ENCODE measurements around the gene OTUD1.

The OTUD1 gene

DNA sequence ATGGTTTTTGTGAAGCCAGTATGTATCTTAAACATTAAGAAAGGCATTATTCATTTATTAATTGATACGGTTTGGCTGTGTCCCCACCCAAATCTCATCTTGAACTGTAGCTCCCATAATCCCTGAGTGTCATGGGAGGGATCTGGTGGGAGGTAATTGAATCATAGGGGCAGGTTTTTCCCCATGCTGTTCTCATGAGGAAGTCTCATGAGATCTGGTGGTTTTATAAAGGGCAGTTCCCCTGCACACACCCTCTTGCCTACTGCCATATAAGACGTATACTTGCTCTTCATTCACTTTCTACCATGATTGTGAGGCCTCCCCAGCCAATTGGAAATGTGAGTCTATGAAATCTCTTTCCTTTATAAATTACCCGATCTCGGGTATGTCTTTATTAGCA lies 28.1 kb downstream of the OTUD1 start:
- in situ Hi-C loops (cut with HindIII; ENCODE audit: low sequenced_read_pairs) = no loop called here

- in situ Hi-C loops (cut with HindIII; ENCODE audit: low sequenced_read_pairs) = no loop called here
These were observed 28.7 kb downstream of the OTUD1 start for GRCh38 chr10:23467548-23467947.

- in situ Hi-C loops (cut with HindIII; ENCODE audit: low sequenced_read_pairs) = no loop called here
These were observed 30.8 kb downstream of the OTUD1 start for GRCh38 chr10:23469596-23470237.

DNA sequence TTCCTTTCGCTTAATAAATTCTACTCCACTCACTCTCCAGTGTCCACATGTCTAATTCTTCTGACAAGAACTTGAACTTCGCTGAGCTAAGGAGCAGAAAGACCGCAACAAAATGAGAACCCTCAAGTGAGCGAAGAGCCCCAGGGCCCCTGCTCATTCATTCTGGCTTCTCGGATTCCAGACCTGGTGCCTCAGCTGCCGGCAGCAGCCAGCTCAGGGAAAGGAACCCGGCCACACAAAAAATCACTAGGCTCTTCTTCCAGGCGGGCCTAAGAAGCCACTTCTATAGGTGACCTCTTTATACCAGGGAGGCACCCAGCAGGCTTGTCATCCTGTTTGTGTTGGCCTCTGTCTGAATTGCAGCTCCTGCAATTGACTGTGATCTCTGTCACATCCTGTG lies 33.3 kb downstream of the OTUD1 start:
- in situ Hi-C loops (cut with HindIII; ENCODE audit: low sequenced_read_pairs) = no loop called here

DNA sequence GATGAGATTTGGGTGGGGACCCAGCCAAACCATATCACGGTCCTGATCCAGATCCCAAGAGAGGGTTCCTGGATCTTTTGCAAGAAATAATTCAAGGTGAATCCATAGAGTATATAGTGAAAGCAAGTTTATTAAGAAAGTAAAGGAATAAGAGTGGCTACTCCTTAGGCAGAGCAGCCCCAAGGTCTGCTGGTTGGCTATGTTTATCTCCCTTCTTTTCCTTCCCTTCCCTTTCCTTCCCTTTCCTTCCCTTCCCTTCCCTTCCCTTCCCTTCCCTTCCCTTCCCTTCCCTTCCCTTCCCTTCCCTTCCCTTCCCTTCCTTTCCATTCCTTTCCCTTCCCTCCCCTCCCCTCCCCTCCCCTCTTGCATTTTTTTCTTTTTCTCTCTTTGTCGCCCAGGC lies 35.2 kb downstream of the OTUD1 start:
- in situ Hi-C loops (cut with HindIII; ENCODE audit: low sequenced_read_pairs) = no loop called here

DNA sequence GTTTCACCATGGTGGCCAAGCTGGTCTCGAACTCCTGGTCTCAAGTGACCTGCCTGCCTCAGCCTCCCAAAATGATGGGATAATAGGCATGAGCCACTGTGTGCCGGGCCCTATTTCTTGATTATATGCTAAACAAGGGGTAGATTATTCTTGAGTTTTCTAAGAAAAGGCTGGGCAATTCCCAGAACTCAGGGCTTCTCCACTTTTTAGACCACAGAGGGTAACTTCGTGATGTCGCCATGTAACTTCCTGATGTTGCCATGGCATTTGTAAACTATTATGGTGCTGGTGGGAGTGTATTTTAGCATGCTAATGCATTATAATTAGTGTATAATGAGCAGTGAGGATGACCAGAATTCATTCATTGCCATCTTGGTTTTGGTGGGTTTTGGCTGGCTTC lies 35.8 kb downstream of the OTUD1 start:
- in situ Hi-C loops (cut with HindIII; ENCODE audit: low sequenced_read_pairs) = no loop called here

GRCh38 chr10:23478570-23478969 lies 39.7 kb downstream of the OTUD1 start:
- in situ Hi-C loops (cut with HindIII; ENCODE audit: low sequenced_read_pairs) = no loop called here

- in situ Hi-C loops (cut with HindIII; ENCODE audit: low sequenced_read_pairs) = no loop called here
These were observed 41.1 kb downstream of the OTUD1 start for GRCh38 chr10:23479798-23480473.

DNA sequence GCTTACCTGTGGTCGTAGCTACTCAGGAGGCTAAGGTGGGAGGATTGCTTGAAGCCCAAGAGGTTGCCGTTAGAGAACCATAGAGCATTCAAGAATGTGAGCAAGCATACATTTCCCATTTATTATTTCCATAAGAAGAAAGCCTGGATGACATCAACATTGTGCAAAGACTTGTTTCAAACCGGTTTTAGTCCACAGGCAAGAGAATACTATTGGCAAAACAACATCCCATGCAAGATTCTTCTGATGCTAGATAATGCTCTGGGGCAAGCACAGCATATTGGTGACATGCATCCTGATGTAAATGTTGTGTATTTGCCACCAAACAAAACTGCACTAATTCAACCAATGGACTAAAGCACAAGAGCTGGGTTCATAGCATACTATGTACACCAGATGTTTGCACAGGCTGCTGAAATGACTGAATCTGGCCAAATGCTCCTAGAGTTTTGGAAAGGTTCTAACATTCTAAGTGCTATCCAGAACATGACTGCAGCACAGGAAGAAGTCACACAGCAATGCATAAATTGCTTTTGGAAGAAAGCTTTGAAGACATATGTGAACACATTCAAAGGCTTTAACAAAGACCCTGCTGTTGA lies 42.6 kb downstream of the OTUD1 start:
- in situ Hi-C loops (cut with HindIII; ENCODE audit: low sequenced_read_pairs) = no loop called here

DNA sequence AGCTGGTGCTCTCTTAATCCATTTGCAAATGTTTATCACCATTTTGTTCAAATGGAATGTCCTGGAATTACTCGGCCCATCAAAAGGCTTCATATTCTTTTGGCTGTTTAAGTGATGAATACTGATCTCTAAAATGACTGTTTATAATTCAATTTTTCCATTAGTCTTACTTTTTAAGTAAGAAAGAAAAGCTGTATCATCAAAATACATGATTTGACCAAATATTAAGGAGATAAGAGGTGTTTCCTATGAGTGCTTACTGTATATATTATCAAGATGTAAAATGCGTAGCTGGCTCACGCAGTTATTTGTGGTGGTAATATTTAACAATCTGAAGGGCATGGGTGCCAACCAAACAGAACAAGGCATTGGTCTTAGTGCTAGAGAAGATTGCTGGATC lies 51.2 kb downstream of the OTUD1 start:
- in situ Hi-C loops (cut with HindIII; ENCODE audit: low sequenced_read_pairs) = no loop called here
